K562 (cell line): ENCODE data around the gene PYGO2. TPM values are rescaled to one million over a fixed set of nuclear protein-coding genes. Genes with fewer than 3 reads are reported as not detected.

Experiments used
- ADNP ChIP-seq: fragments of 200-800 bp; sonication (Bioruptor generic); IDR thresholded peaks from 2 replicates; pipeline ENCODE4 v1.6.1; 2016; ENCODE audit warnings: missing genetic modification characterization, missing compliant biosample characterization
- ATF1 ChIP-seq, 2 experiments: fragments of 450-650 bp in 1 of 2; IDR thresholded peaks; 2 replicates each; pipeline ENCODE4 v1.6.1; 2016; ENCODE audit warnings: missing compliant biosample characterization in 1 of 2, missing genetic modification characterization in 1 of 2
- CSDE1 ChIP-seq, 2 experiments: fragments of 450-650 bp; IDR thresholded peaks; 2 replicates each; pipeline ENCODE4 v1.6.1; 2016; ENCODE audit warnings: mild to moderate bottlenecking in 1 of 2
- CUX1 ChIP-seq: fragments of 200-800 bp; sonication (Bioruptor generic); IDR thresholded peaks from 2 replicates; pipeline ENCODE4 v1.6.1; 2016; ENCODE audit warnings: missing genetic modification characterization, missing compliant biosample characterization
- GATAD2A ChIP-seq: fragments of 450-650 bp; IDR thresholded peaks from 2 replicates; pipeline ENCODE4 v1.6.1; 2017
- HCFC1 ChIP-seq: IDR thresholded peaks from 2 replicates; pipeline ENCODE4 v1.6.1; 2012; ENCODE audit warnings: low read depth, low read length, improper control_type of control experiment
- KDM1A ChIP-seq, 2 experiments: fragments of 450-650 bp; IDR thresholded peaks; 2 replicates each; pipeline ENCODE4 v1.6.1; 2016; ENCODE audit warnings: mild to moderate bottlenecking in 2 of 2
- KLF13 ChIP-seq: fragments of 450-650 bp; IDR thresholded peaks from 2 replicates; pipeline ENCODE4 v1.6.1; 2016; ENCODE audit warnings: missing genetic modification characterization, low read depth, mild to moderate bottlenecking, missing compliant biosample characterization, moderate library complexity, borderline replicate concordance
- MCM7 ChIP-seq, 2 experiments: fragments of 450-650 bp; IDR thresholded peaks; 2 replicates each; pipeline ENCODE4 v1.6.1; 2016 to 2018
- NCOA2 ChIP-seq, 2 experiments: fragments of 450-650 bp; IDR thresholded peaks; 2 replicates each; pipeline ENCODE4 v1.6.1; 2018; ENCODE audit warnings: mild to moderate bottlenecking in 2 of 2, moderate library complexity in 1 of 2; ENCODE audit not compliant: partially characterized antibody in 2 of 2
- NFE2 ChIP-seq: IDR thresholded peaks from 2 replicates; pipeline ENCODE4 v1.6.1; 2014; ENCODE audit warnings: antibody characterized with exemption, low read depth
- NR0B1 ChIP-seq: fragments of 450-650 bp; IDR thresholded peaks from one replicate; pipeline ENCODE4 v1.6.1; 2018; ENCODE audit warnings: mild to moderate bottlenecking, moderate library complexity; ENCODE audit not compliant: partially characterized antibody
- RBM25 ChIP-seq: fragments of 200-400 bp; formaldehyde crosslinking; IDR thresholded peaks from 2 replicates; pipeline ENCODE4 v1.6.1; 2018; ENCODE audit warnings: low read length, low read depth, moderate library complexity; ENCODE audit not compliant: severe bottlenecking
- RBM39 ChIP-seq: fragments of 200-400 bp; formaldehyde crosslinking; optimal IDR thresholded peaks from 2 replicates; pipeline ENCODE3; 2018; ENCODE audit warnings: low read depth, low read length
- SAP30 ChIP-seq: fragments of 200-600 bp; sonication (generic); IDR thresholded peaks from 2 replicates; pipeline ENCODE4 v1.6.1; 2012; ENCODE audit warnings: borderline replicate concordance, low read depth, mild to moderate bottlenecking, moderate library complexity, low read length, control low read depth, inconsistent platforms; ENCODE audit not compliant: insufficient read depth, poor library complexity, severe bottlenecking
- SMAD3 ChIP-seq: fragments of 450-650 bp; formaldehyde crosslinking; conservative IDR thresholded peaks from 2 replicates; pipeline ENCODE4 v1.4.0; 2020; ENCODE audit warnings: mild to moderate bottlenecking
- SP2 ChIP-seq: IDR thresholded peaks from 2 replicates; pipeline ENCODE4 v1.6.1; 2011; ENCODE audit warnings: mild to moderate bottlenecking, low read depth, low read length, moderate library complexity; ENCODE audit not compliant: poor library complexity, severe bottlenecking; ENCODE audit errors: extremely low read depth
- TAF1 ChIP-seq: IDR thresholded peaks from 2 replicates; pipeline ENCODE4 v1.6.1; 2011; ENCODE audit warnings: mild to moderate bottlenecking, low read length, moderate library complexity; ENCODE audit not compliant: insufficient read depth, control insufficient read depth, severe bottlenecking; ENCODE audit errors: extremely low read depth
- XRCC5 ChIP-seq: fragments of 200-400 bp; formaldehyde crosslinking; IDR thresholded peaks from 2 replicates; pipeline ENCODE4 v1.6.1; 2017; ENCODE audit warnings: low read depth, mild to moderate bottlenecking, low read length
- ZNF324 ChIP-seq: fragments of 250-450 bp; sonication (Bioruptor Pico); IDR thresholded peaks from 2 replicates; pipeline ENCODE4 v1.4.0; 2020; ENCODE audit warnings: mild to moderate bottlenecking
- ZNF384 ChIP-seq: IDR thresholded peaks from 2 replicates; pipeline ENCODE4 v1.6.1; 2012; ENCODE audit warnings: low read depth, low read length, improper control_type of control experiment
- polyA plus RNA-seq, 8 experiments: library from polyadenylated mRNA; depleted of rRNA in 4 of 8; stranded (reverse) in 5 of 8; unstranded in 3 of 8; fragments of >200 nt; fragmentation: Nextera tagmentation in 2 of 8; fragmentation: Illumina TruSeq in 1 of 8; extraction: Ambion mirVana in 2 of 8; extraction: Trizol in 1 of 8; gene quantifications; 2 replicates each; pipeline versions ENCODE4 v1.2.1 to v1.2.3, GENCODE V29; 2011 to 2014; ENCODE audit warnings: inconsistent platforms in 1 of 8, missing spikeins in 1 of 8
- total RNA-seq, 7 experiments: library from RNA; depleted of rRNA in 6 of 7; stranded (reverse); fragments of >200 nt in 6 of 7; fragmentation: Illumina TruSeq in 2 of 7; extraction: Trizol in 2 of 7; gene quantifications; 2 replicates each; pipeline versions ENCODE4 v1.2.1 to v1.2.3, GENCODE V29; 2011 to 2021; ENCODE audit warnings: low replicate concordance in 1 of 7

PYGO2 gene
- total and polyA plus RNA-seq, 9 of the 15 experiments (the other 6 are each of a cell fraction or from before 2014, with no cell fraction given) = 8.3 to 36.2 (median 18.2) TPM

- TF ChIP-seq TAF1 (peak; percentile 66), HCFC1 (no peak; the same call in 1 of the 2 replicates), RBM39 (no peak), KDM1A (IDR thresholded peaks at IDR 0.05) (no peak; a peak in 1 of 4 replicates), KLF13 (tag) (0 out of 2 replicates have a peak, but pooled peaks have one; percentile 23), CSDE1 (IDR thresholded peaks at IDR 0.05) (0 out of 4 replicates have a peak, but pooled peaks of 1 of the 2 experiments have one; percentile 47), GATAD2A (no peak), ZNF324 (CRISPR knock-in tag) (no peak), XRCC5 (no peak), CUX1 (CRISPR knock-in tag) (peak; percentile 79; the same call in 1 of the 2 replicates), ADNP (tag) (no peak), SAP30 (peak; percentile 55), NFE2 (0 out of 2 replicates have a peak, but pooled peaks have one; percentile 5), MCM7 (IDR thresholded peaks at IDR 0.05) (no peak), SMAD3 (CRISPR knock-in tag) (no peak), SP2 (no peak), RBM25 (no peak), ZNF384 (no peak), NR0B1 (no peak), ATF1 (CRISPR knock-in tag; IDR thresholded peaks at IDR 0.05) (no peak), ATF1 (tag; IDR thresholded peaks at IDR 0.05) (no peak), NCOA2 (IDR thresholded peaks at IDR 0.05; ENCODE audit: partially characterized antibody in 2 of 2) (no peak)
Measured at GRCh38 chr1:154999571-155000410, 38.2 kb upstream of the PYGO2 start (continued).
